Thoracic aorta (tissue), 2 donors: Measurements from ENCODE around the gene SMCO3. TPM values are rescaled to one million over a fixed set of nuclear protein-coding genes. Genes with fewer than 3 reads are reported as not detected.
A peak's percentile ranks its signal among the peaks of the same experiment; 100 is the strongest.

Source experiments
- ATAC-seq: fragments of 150-250 bp; one replicate; pipeline ENCODE4 v1.8.0; 2017; ENCODE audit warnings: low read depth; ENCODE audit not compliant: insufficient number of reproducible peaks, low FRiP score
- DNase-seq: peaks from one replicate; pipeline ENCODE4 v3.0.0-alpha.2; 2020; ENCODE audit warnings: low spot score
- H3K27ac ChIP-seq, 2 donors: fragments of 200-600 bp; sonication (generic); 1 replicate in 1 of 2; 2 replicates in 1 of 2; pipeline ENCODE4 v1.5.1; 2016; ENCODE audit warnings: mild to moderate bottlenecking in 2 of 2, moderate library complexity in 2 of 2
- H3K27me3 ChIP-seq: fragments of 200-600 bp; sonication (generic); replicated peaks from 2 replicates; pipeline ENCODE4 v1.6.0; 2016; ENCODE audit warnings: mild to moderate bottlenecking; ENCODE audit not compliant: insufficient read depth
- H3K36me3 ChIP-seq: fragments of 200-600 bp; sonication (generic); one replicate; pipeline ENCODE4 v1.5.1; 2016
- H3K4me1 ChIP-seq, 2 donors: fragments of 200-600 bp; sonication (generic); 1 replicate in 1 of 2; 2 replicates in 1 of 2; pipeline versions ENCODE4 v1.5.1 to v1.6.0; 2016; ENCODE audit warnings: low read depth in 2 of 2, mild to moderate bottlenecking in 1 of 2; ENCODE audit not compliant: control insufficient read depth in 1 of 2
- H3K4me3 ChIP-seq: fragments of 200-600 bp; sonication (generic); 2 replicates; pipeline ENCODE4 v1.5.1; 2016; ENCODE audit warnings: mild to moderate bottlenecking
- H3K9me3 ChIP-seq: fragments of 200-600 bp; sonication (generic); 2 replicates; pipeline ENCODE4 v1.5.1; 2016
- CTCF ChIP-seq: fragments of 200-600 bp; sonication (generic); IDR thresholded peaks from one replicate; pipeline ENCODE4 v1.5.1; 2019; ENCODE audit warnings: antibody characterized with exemption
- total RNA-seq, 2 donors: library from RNA; depleted of rRNA; stranded (reverse); fragments of >200 nt; gene quantifications; one replicate each; pipeline versions ENCODE4 v1.1.0 to v1.2.3, GENCODE V29; 2016

SMCO3 gene
- total RNA-seq, 2 donors from 2014 or later, result 0.27 to 0.49 TPM

GRCh38 chr12:14784471-14784870 lies 29.5 kb downstream of the SMCO3 start:
- no peak overlapping the region for H3K4me3 ChIP-seq
- no peaks in the 10 kb centered on the region for H3K27me3 ChIP-seq
- peaks cover 0 to 17% of the 10 kb centered on the region in 2 donors for H3K4me1 ChIP-seq
- H3K27ac ChIP-seq, result no peak overlapping the region
- no peaks in the 10 kb centered on the region for H3K9me3 ChIP-seq
- ATAC-seq, result no peak
- no peak for DNase-seq
- H3K36me3 ChIP-seq, result peaks cover 29% of the 10 kb centered on the region
- no peak for TF ChIP-seq CTCF

DNA sequence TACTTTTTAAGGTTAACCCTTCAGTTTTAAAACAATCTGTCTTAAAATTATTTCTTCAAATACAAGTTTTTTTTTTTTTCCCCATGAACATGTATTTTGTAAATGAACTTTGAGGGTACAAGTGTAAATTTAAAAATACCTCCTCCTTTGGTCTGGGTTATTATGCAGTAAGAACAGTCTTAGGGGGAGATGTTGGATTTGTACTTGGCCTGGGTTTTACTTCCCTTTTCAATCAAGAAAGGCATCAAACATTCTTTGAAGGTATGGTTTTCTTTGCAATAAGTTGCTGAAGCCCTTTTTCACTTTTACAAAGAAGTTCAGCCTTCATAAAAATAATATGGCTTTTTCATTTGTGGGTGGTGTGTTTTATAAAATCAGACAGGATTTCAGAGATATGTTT lies 31.2 kb downstream of the SMCO3 start:
- TF ChIP-seq CTCF, result no peak
- Histone ChIP-seq H3K4me3 (no peak overlapping the region), H3K4me1 (peaks cover under 1 to 25% of the 10 kb centered on the region in 2 donors), H3K27ac (peak overlapping the region in 1 of 2 donors; percentile 46), H3K27me3 (no peaks in the 10 kb centered on the region), H3K36me3 (peaks cover 13% of the 10 kb centered on the region), H3K9me3 (no peaks in the 10 kb centered on the region)
- ATAC-seq (no peak), DNase-seq (no peak)

- Histone ChIP-seq H3K27me3 (no peaks in the 10 kb centered on the region), H3K4me3 (no peak overlapping the region), H3K9me3 (no peaks in the 10 kb centered on the region), H3K36me3 (peaks cover 1% of the 10 kb centered on the region), H3K27ac (peak overlapping the region; percentile 46 to 63), H3K4me1 (peaks cover 9 to 37% of the 10 kb centered on the region in 2 donors)
- DNase-seq, result no peak
- ATAC-seq, result no peak
- TF ChIP-seq CTCF, result no peak
Measured at GRCh38 chr12:14781563-14781962, 32.4 kb downstream of the SMCO3 start.

- Histone ChIP-seq H3K4me3 (peak overlapping the region; percentile 29), H3K27me3 (no peaks in the 10 kb centered on the region), H3K9me3 (no peaks in the 10 kb centered on the region), H3K4me1 (peaks cover 15 to 44% of the 10 kb centered on the region in 2 donors), H3K36me3 (no peaks in the 10 kb centered on the region), H3K27ac (no peak overlapping the region)
- TF ChIP-seq CTCF, result no peak
- DNase-seq (no peak), ATAC-seq (no peak)
Measured at GRCh38 chr12:14780859-14781258, 33.1 kb downstream of the SMCO3 start.

DNA sequence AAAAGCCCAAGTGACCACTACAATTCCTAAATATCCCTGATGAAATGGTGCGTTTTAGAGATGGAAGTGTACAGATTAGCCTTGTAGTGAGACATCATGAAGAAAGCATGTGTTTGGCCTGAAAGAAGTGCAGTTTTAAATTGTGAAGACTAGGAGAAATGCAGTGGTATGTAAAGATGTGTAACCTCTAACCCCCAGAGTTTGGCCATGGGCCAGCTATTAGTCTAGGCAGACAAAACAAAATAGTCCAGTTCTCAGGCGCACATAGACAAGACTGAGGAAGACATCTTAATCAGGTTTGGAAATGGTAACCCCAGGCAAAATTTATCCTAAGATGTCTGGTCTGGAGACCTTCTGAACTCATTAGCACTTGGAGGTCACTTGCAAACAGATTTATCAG lies 34.1 kb downstream of the SMCO3 start:
- H3K27ac ChIP-seq, result no peak overlapping the region
- no peaks in the 10 kb centered on the region for H3K36me3 ChIP-seq
- ATAC-seq, result no peak
- H3K4me3 ChIP-seq, result no peak overlapping the region
- no peaks in the 10 kb centered on the region for H3K27me3 ChIP-seq
- no peak for TF ChIP-seq CTCF
- no peak for DNase-seq
- H3K9me3 ChIP-seq, result no peaks in the 10 kb centered on the region
- H3K4me1 ChIP-seq, result peaks cover 15 to 44% of the 10 kb centered on the region in 2 donors
